Fibroblast of the aortic adventitia (primary cell): ENCODE results near the gene C16orf87. TPM values are rescaled to one million over a fixed set of nuclear protein-coding genes. Genes with fewer than 3 reads are reported as not detected.

Experiments
- DNase-seq: peaks from one replicate; pipeline ENCODE4 v3.0.0-alpha.2; 2010; ENCODE audit warnings: low read depth
- H3K4me3 ChIP-seq: 2 replicates; pipeline ENCODE4 v1.5.1; 2011; ENCODE audit warnings: low read depth, mild to moderate bottlenecking, control low read depth, low read length, moderate library complexity
- CTCF ChIP-seq: IDR thresholded peaks from 2 replicates; pipeline ENCODE4 v1.5.1; 2011; ENCODE audit warnings: mild to moderate bottlenecking, low read length, control low read depth, inconsistent platforms; ENCODE audit not compliant: insufficient read depth
- total RNA-seq: library from RNA; depleted of rRNA; stranded (reverse); fragments of >200 nt; gene quantifications from 2 replicates; pipeline ENCODE4 v1.2.3, GENCODE V29; 2012; ENCODE audit warnings: low replicate concordance

The C16orf87 gene
- total RNA-seq, 1 donor = 10.1 TPM

- TF ChIP-seq CTCF = no peak
- DNase-seq = no peak
- no peak overlapping the region for H3K4me3 ChIP-seq
Observed at GRCh38 chr16:46813611-46814010, 17.4 kb downstream of the C16orf87 start.

GRCh38 chr16:46812781-46813540 lies 18.0 kb downstream of the C16orf87 start:
- no peak for TF ChIP-seq CTCF
- no peak overlapping the region for H3K4me3 ChIP-seq
- no peak for DNase-seq

- no peak for TF ChIP-seq CTCF
- H3K4me3 ChIP-seq = no peak overlapping the region
Observed at GRCh38 chr16:46811682-46812081, 19.3 kb downstream of the C16orf87 start.

GRCh38 chr16:46808997-46809396 lies 22.0 kb downstream of the C16orf87 start:
- no peak for DNase-seq
- no peak overlapping the region for H3K4me3 ChIP-seq
- TF ChIP-seq CTCF = no peak

More at GRCh38 chr16:46811682-46812081, 19.3 kb downstream of the C16orf87 start:
- no peak for DNase-seq

- DNase-seq = no peak
- H3K4me3 ChIP-seq = no peak overlapping the region
- no peak for TF ChIP-seq CTCF
Observed at GRCh38 chr16:46807336-46807735, 23.6 kb downstream of the C16orf87 start.

- DNase-seq = no peak
- no peak for TF ChIP-seq CTCF
Observed at GRCh38 chr16:46803373-46803772, 27.6 kb downstream of the C16orf87 start.

More at GRCh38 chr16:46803373-46803772, 27.6 kb downstream of the C16orf87 start:
- no peak overlapping the region for H3K4me3 ChIP-seq
